H54 (cell line): ENCODE data around the gene SLC13A3.
"Not testable (repeated sequence)": the region's sequence is repeated elsewhere in the genome, so short reads cannot be mapped to it uniquely, and the experiment has no call there.

Experiments
- DNase-seq: peaks from one replicate; pipeline ENCODE4 v3.0.0; 2011; ENCODE audit warnings: low spot score, mixed read lengths; ENCODE audit not compliant: insufficient read length
- FAIRE-seq: peaks from 3 replicates; lab custom pipeline; 2011; peaks lifted over from hg19 to GRCh38; lab: Jason Lieb, UNC
- POLR2A ChIP-seq: IDR thresholded peaks from 2 replicates; pipeline ENCODE4 v1.6.1; 2011; ENCODE audit warnings: low read depth, mild to moderate bottlenecking, low read length

The SLC13A3 gene

GRCh38 chr20:46688151-46689081 is 37.2 kb upstream of the SLC13A3 start:
- no peak for FAIRE-seq
- TF ChIP-seq POLR2A = no peak
- no peak for DNase-seq

GRCh38 chr20:46683939-46684750 is 32.9 kb upstream of the SLC13A3 start:
- FAIRE-seq = no peak
- no peak for DNase-seq
- no peak for TF ChIP-seq POLR2A

GRCh38 chr20:46683668-46683938 is 32.3 kb upstream of the SLC13A3 start:
- DNase-seq (no peak), FAIRE-seq (no peak)

DNA sequence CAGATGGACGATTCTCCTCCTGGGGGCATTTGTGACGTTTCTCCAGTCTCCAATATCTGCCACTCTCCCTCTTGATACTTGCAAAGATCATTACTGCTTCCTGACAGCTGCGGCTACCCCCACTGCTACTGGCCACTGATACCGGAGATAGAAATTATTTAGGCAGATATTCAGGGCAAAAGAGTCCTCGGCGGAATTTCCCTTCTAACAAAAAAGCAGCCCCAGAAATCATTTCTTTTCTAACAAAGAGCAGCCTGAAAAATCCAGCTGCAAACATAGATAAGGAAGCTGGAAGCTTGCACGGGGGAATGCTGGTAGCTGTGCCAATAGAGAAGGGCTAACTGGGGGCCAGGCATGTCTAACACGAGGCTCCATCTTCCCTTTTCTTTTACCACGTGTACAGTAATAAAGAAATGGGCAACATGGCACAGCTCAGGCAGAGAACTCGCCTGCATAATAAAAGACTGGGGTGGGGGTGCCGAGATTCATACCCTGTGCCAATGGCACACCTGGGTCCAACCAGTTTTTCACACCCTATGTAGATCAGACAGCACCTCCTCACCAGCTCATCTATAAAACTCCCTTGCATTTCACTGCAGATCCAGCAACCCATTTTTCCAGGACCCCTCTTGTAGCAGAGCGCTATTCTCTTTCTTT is 31.9 kb upstream of the SLC13A3 start:
- FAIRE-seq = no peak
- TF ChIP-seq POLR2A = no peak
- DNase-seq = no peak

More at GRCh38 chr20:46683668-46683938, 32.3 kb upstream of the SLC13A3 start:
- no peak for TF ChIP-seq POLR2A

- FAIRE-seq = no peak
- DNase-seq = no peak
Measured at GRCh38 chr20:46682063-46682821, 31.0 kb upstream of the SLC13A3 start.

GRCh38 chr20:46681032-46681854 is 30.0 kb upstream of the SLC13A3 start:
- FAIRE-seq = no peak
- TF ChIP-seq POLR2A = no peak

More at GRCh38 chr20:46682063-46682821, 31.0 kb upstream of the SLC13A3 start:
- TF ChIP-seq POLR2A = no peak

GRCh38 chr20:46680684-46681031 is 29.4 kb upstream of the SLC13A3 start:
- FAIRE-seq = no peak
- TF ChIP-seq POLR2A = no peak
- DNase-seq = no peak

More at GRCh38 chr20:46681032-46681854, 30.0 kb upstream of the SLC13A3 start:
- no peak for DNase-seq

DNA sequence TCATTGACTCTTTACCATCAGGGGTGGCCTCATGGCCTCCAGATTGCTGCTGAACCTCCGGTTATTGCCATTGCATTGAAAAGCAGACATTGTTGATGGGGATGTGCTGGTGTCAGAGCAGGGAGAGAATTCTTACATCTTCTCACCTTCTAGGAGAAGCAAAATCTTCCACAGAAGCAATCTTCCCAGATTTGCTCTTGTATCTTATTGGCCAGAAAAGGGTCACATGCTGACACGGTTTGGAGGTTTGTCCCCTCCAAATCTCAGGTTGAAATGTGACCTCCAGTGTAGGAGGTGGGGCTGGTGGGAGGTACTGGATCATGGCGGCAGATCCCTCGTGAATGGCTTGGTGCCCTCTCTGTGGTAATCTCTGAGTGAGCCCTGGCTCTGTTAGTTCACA is 27.3 kb upstream of the SLC13A3 start:
- DNase-seq (no peak), FAIRE-seq (no peak)

GRCh38 chr20:46677608-46678007 is 26.3 kb upstream of the SLC13A3 start:
- no peak for TF ChIP-seq POLR2A
- FAIRE-seq (no peak), DNase-seq (no peak)

More for the DNA sequence above, 27.3 kb upstream of the SLC13A3 start:
- TF ChIP-seq POLR2A = no peak

GRCh38 chr20:46676649-46677316 is 25.5 kb upstream of the SLC13A3 start:
- FAIRE-seq = not testable (repeated sequence)

GRCh38 chr20:46674253-46675083 is 23.2 kb upstream of the SLC13A3 start:
- FAIRE-seq (no peak), DNase-seq (no peak)
- no peak for TF ChIP-seq POLR2A

More at GRCh38 chr20:46676649-46677316, 25.5 kb upstream of the SLC13A3 start:
- not testable (repeated sequence) for DNase-seq
